ENCODE measurements around the gene ANKRD11. TPM values are rescaled to one million over a fixed set of nuclear protein-coding genes. Genes with fewer than 3 reads are reported as not detected.

ANKRD11 gene
- total and polyA plus RNA-seq, 2 donors (not counting 3 experiments of a cell fraction or from before 2014, with no cell fraction given): 55.8 to 191 TPM

DNA sequence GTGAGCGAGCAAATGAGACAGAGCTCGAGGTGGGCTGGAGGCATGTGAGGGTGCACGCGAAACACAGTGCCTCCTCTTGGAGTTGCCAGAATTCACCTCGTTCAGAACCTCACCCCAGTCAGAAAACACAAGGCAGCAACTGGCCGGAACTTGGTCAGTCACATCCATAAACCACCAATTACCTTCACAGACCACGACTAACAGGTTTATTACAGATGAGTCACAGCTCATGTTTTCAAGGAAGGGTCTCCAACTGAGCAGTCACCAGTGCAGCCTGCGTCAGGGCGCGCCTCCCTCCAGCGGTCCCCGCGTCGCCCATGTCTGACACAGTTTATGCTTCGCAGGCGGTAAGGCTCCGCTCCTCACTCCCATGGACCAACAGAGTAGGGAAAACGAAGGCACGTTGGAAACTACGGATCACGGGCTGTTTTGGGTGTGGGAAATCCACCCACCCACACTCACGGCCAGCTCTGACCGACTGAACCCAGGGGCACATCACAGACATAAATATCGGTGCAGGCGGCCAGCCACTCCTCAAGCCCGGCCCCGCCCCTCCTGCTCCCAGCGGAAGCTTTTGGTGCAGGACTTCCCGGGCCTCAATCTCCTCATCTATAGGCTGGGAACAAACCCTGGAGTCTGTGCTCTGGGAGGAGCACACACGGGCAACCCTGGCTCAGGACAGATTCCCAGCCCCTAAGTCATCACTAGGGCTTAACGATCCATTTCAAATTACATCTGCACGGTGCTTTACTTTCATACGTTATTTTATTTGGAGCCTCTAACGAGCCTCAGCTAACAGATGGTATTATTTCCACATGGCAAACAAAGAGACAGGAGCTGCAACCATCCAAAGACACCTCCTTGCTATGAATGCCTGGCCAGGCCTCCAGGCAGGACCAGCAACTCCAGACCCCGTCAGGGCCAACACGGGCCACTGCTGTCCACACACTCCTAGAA, 146.6 kb downstream of the ANKRD11 start:
- intact Hi-C loops (cut with micrococcal nuclease) (no loop called here), dilution Hi-C loops (cut with MboI; ENCODE audit: extremely low pct_ligation_motif_present, low sequenced_read_pairs) (no loop called here)
- H3K4me1 ChIP-seq (ENCODE audit: control insufficient read depth, extremely low read depth, insufficient read depth, low read length): peaks cover 4% of the 10 kb centered on the region
- H3K27ac ChIP-seq (ENCODE audit: insufficient read depth, low read depth, low read length): no peak overlapping the region
- no peaks in the 10 kb centered on the region for H3K36me3 ChIP-seq (ENCODE audit: control insufficient read depth in 2 of 2, extremely low read depth in 1 of 2, insufficient read depth in 2 of 2, low read length in 2 of 2)
- peaks cover 4% of the 10 kb centered on the region for H4K20me1 ChIP-seq (replicated peaks; ENCODE audit: control insufficient read depth, extremely low read depth, insufficient read depth, low read length)
- no peaks in the 10 kb centered on the region for H3K9me1 ChIP-seq (replicated peaks; ENCODE audit: control insufficient read depth, extremely low read depth, insufficient read depth, low read length)
- FAIRE-seq (peak; percentile 33), DNase-seq (ENCODE audit: low read depth, low spot score) (no peak)
- H3K9me3 ChIP-seq (replicated peaks; ENCODE audit: control insufficient read depth, insufficient read depth, low read length): no peaks in the 10 kb centered on the region
- TF ChIP-seq GATA2 (IDR thresholded peaks at IDR 0.05; ENCODE audit: insufficient read depth, insufficient read length, low read depth, low read length): no peak
- TF ChIP-seq POLR2A (IDR thresholded peaks at IDR 0.05; ENCODE audit: low read depth, low read length): no peak
- no peak for TF ChIP-seq EZH2 (IDR thresholded peaks at IDR 0.05; ENCODE audit: borderline replicate concordance, low read depth, low read length, severe bottlenecking)
- no peak for TF ChIP-seq FOS (IDR thresholded peaks at IDR 0.05; ENCODE audit: borderline replicate concordance, insufficient read depth, low read length)
- no peak for TF ChIP-seq POLR2AphosphoS5 (IDR thresholded peaks at IDR 0.05; ENCODE audit: insufficient read depth, low read depth, low read length)
- TF ChIP-seq, protein P1, sequence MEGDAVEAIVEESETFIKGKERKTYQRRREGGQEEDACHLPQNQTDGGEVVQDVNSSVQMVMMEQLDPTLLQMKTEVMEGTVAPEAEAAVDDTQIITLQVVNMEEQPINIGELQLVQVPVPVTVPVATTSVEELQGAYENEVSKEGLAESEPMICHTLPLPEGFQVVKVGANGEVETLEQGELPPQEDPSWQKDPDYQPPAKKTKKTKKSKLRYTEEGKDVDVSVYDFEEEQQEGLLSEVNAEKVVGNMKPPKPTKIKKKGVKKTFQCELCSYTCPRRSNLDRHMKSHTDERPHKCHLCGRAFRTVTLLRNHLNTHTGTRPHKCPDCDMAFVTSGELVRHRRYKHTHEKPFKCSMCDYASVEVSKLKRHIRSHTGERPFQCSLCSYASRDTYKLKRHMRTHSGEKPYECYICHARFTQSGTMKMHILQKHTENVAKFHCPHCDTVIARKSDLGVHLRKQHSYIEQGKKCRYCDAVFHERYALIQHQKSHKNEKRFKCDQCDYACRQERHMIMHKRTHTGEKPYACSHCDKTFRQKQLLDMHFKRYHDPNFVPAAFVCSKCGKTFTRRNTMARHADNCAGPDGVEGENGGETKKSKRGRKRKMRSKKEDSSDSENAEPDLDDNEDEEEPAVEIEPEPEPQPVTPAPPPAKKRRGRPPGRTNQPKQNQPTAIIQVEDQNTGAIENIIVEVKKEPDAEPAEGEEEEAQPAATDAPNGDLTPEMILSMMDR (IDR thresholded peaks at IDR 0.05; ENCODE audit: extremely low read depth in 1 of 2, insufficient read depth in 1 of 2, low read depth in 1 of 2, low read length in 2 of 2): no peak
- TF ChIP-seq, protein P2, sequence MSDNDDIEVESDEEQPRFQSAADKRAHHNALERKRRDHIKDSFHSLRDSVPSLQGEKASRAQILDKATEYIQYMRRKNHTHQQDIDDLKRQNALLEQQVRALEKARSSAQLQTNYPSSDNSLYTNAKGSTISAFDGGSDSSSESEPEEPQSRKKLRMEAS (IDR thresholded peaks at IDR 0.05; ENCODE audit: insufficient read depth, insufficient read length): no peak
- TF ChIP-seq JUN (IDR thresholded peaks at IDR 0.05; ENCODE audit: borderline replicate concordance, insufficient read depth, insufficient read length, low read depth): no peak
- no peak for TF ChIP-seq MYC (IDR thresholded peaks at IDR 0.05; ENCODE audit: low read depth, low read length)
- POLR2A ChIA-PET: no interaction called here
- H3K9ac ChIP-seq (replicated peaks; ENCODE audit: extremely low read depth, insufficient read depth, low read length): no peak overlapping the region
- peaks cover 100% of the 10 kb centered on the region for H3K79me2 ChIP-seq (ENCODE audit: control insufficient read depth, insufficient read depth, low read length)
- H3K4me3 ChIP-seq (replicated peaks in 1 of 3; ENCODE audit: insufficient read depth in 1 of 3, low read depth in 1 of 3, low read length in 3 of 3): no peak overlapping the region
- no peak overlapping the region for H3K4me2 ChIP-seq (ENCODE audit: insufficient read depth, low read length)
- no peak overlapping the region for H2AFZ ChIP-seq (ENCODE audit: low read depth, low read length)
- CTCF ChIA-PET: interaction anchor here (0.8 to 1.5 kb wide), 2 partner anchors 9 to 65 kb away, joined by 3 to 7 read pairs; no protein-coding TSS in a partner anchor
- H3K27me3 ChIP-seq (ENCODE audit: control insufficient read depth in 2 of 2, insufficient read depth in 2 of 2, low read length in 2 of 2): no peaks in the 10 kb centered on the region
- BruUV-seq (replicated peaks): no TSS peak
